HPDE6-E6E7 (cell line): Measurements from ENCODE around the gene FERMT1.
"Not testable (repeated sequence)": the region's sequence is repeated elsewhere in the genome, so short reads cannot be mapped to it uniquely, and the experiment has no call there.

Source experiments
- DNase-seq: peaks from one replicate; pipeline ENCODE4 v3.0.0; 2011; ENCODE audit warnings: missing footprints; ENCODE audit errors: extremely low spot score

Gene FERMT1

GRCh38 chr20:6115221-6115895, 7.5 kb downstream of the FERMT1 start:
- no peak for DNase-seq

GRCh38 chr20:6114696-6115095, 8.1 kb downstream of the FERMT1 start:
- no peak for DNase-seq

GRCh38 chr20:6113951-6114350, 8.9 kb downstream of the FERMT1 start:
- DNase-seq = no peak

GRCh38 chr20:6112965-6113364, 9.9 kb downstream of the FERMT1 start:
- DNase-seq = not testable (repeated sequence)

DNA sequence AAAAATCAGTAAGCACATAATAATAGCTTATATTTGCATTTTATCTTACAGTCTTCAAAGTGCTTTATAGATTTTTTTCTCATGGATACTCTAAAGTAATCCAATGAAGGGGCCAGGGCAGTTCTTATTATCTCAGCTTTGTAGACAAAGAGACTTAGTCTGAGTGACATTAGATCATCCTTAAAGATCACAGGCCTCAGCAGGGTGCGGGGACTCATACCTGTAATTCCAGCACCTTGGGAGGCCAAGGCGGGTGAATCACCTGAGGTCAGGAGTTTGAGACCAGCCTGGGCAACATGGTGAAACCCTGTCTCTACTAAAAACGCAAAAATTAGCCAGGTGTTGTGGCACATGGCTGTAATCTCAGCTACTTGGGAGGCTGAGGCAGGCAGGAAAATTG, 14.5 kb downstream of the FERMT1 start:
- no peak for DNase-seq

- no peak for DNase-seq
Observed at GRCh38 chr20:6104493-6105188, 18.2 kb downstream of the FERMT1 start.

DNA sequence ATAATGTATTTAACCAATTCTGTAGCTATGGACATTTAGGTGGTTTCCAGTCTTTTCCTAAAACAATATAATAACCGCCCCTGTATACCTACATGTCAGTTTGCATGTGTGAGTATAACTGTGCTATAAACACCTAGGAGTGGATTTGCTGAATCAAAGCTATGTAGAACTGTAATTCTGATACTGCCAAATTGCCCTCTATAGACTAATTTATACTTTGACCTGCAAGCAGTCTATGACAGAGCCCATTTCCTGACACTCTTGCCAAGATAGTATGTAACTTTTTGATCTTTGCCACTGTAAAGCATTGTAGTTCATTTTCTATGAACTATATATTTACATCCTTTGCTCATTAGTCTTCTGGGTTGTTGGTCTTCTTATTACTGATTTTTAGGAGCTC, 19.5 kb downstream of the FERMT1 start:
- DNase-seq = no peak

GRCh38 chr20:6101346-6101745, 21.5 kb downstream of the FERMT1 start:
- DNase-seq = no peak

GRCh38 chr20:6100246-6100645, 22.6 kb downstream of the FERMT1 start:
- DNase-seq = no peak

GRCh38 chr20:6099819-6100218, 23.0 kb downstream of the FERMT1 start:
- DNase-seq = no peak

GRCh38 chr20:6095409-6095808, 27.4 kb downstream of the FERMT1 start:
- no peak for DNase-seq

GRCh38 chr20:6094565-6094964, 28.3 kb downstream of the FERMT1 start:
- DNase-seq = no peak

DNA sequence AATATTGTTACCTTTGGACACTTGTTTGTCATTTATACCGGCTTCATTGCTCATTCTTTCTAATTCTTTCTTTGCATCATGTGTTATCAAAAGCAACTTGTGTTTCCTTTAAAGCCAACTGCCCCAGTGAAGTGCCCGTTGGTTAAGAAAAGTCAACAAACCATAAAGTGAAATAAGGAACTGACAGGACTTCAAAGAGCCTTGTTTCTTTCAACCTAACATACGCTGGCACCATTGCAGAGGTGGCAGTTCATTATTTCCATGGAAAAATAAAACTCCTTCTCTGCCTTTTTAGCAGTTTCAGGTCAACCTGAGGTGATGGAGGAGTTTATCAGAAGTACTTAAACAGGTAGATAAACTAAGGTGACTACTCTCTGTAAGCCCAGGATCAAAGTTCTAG, 28.8 kb downstream of the FERMT1 start:
- no peak for DNase-seq

DNA sequence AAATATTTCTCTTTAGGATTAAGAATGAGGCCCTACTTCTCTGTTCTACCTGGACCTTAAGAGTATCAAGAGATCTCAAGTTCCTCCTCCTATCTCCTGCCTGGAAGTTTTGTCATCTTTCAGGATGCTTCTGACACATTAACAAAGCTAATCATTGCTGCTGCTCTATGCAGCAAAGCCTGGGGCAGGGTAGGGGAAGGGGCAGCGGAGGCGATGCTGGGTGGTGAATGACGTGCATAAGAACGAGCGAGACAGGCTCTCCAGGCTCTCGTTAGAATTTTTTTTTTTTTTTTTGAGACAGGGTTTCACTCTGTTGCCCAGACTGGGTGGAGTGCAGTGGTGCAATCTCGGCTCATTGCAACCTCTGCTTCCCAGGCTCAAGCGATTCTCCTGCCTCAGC, 31.2 kb downstream of the FERMT1 start:
- no peak for DNase-seq

DNA sequence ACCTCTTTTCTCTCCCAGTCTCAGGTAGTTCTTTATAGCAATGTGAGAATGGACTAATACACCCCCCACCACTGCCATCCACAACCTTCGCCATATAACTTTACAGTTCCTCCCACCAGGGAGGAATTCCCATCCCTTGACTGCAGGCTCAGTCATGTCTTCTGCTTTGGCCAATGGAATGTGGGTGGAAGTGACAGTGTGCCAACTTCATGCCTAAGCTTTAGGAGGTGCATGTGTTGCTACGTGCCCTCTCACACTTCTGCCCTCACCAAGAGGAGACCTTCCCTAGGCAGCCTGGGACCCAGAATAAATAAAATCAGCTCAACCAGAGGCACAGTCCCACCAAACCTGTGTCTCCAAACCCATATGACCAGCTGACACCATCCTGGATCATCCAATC, 36.0 kb downstream of the FERMT1 start:
- DNase-seq = no peak

- no peak for DNase-seq
Observed at GRCh38 chr20:6083926-6084325, 38.9 kb downstream of the FERMT1 start.

- DNase-seq = no peak
Observed at GRCh38 chr20:6081236-6081635, 41.6 kb downstream of the FERMT1 start.

GRCh38 chr20:6079016-6079415, 43.8 kb downstream of the FERMT1 start:
- DNase-seq = no peak

DNA sequence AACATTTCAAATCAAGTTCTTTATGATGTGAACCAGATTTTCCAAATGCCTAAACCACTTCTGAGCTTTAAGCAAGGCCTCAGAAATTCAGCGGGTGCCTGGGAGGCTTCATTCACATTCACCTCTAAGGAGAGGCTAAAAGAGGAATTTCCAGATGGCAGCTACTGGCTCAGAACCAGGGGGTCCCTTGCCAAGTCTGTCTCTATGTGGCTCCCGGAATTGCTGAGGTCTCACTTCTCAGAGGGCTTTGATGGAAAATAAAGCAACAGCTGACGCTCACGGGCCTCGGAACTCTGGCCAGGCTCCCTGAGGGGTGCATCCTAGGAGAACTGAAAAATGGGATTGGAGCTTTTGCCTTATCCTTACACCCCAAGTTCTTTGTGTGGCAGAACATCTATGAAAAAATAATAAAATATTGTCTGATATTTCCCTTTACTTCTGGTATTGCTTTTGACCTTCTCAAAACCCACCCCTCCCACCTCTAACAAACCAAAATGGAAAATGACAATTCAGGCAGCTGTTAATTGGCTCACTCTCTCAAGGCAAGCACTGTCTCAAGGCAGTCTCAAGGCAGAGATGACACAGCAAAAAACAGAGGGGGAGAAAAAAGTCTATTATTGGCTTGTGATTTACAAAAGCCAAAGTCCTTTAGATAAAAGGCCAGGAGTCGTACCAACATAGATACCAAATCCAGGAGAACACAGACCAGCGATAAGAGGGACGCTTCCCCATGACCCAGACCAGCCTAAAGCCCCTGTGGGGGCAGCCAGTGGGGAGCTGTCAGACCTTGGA, 47.2 kb downstream of the FERMT1 start:
- DNase-seq = no peak

GRCh38 chr20:6074784-6075183, 48.0 kb downstream of the FERMT1 start:
- no peak for DNase-seq

- no peak for DNase-seq
Observed at GRCh38 chr20:6074145-6074561, 48.7 kb downstream of the FERMT1 start.

- no peak for DNase-seq
Observed at GRCh38 chr20:6070829-6071695, 51.8 kb downstream of the FERMT1 start.
